CD4-positive, alpha-beta T cell treated with Interleukin-15 for 1 hour (primary cell): Measurements from ENCODE around the gene CCNG2.

ENCODE experiments used
- DNase-seq: peaks from one replicate; pipeline ENCODE4 v3.0.0-alpha.2; 2020

The CCNG2 gene

GRCh38 chr4:77148078-77148477, 8.9 kb upstream of the CCNG2 start:
- DNase-seq = no peak

- no peak for DNase-seq
Observed at GRCh38 chr4:77149789-77150188, 7.2 kb upstream of the CCNG2 start.

DNA sequence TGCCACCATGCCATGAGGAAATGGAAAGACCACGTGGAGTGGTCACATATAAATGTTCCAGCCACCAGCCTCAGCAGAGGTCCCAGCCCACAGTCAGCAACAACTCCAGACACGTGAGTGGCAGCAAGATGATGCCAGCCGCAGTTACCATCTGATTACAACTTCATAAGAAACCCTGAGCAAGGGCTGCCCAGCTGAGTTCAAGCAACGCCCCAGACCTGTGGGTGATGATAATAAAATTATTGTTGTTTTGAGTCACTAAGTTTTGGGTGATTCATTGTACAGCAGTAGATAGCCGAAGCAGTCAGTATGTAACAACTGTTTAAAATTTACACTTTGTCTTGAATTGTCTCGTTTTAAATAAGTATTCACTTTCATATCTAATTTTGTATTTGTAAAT, 5.8 kb upstream of the CCNG2 start:
- no peak for DNase-seq

GRCh38 chr4:77152421-77152820, 4.6 kb upstream of the CCNG2 start:
- no peak for DNase-seq

DNA sequence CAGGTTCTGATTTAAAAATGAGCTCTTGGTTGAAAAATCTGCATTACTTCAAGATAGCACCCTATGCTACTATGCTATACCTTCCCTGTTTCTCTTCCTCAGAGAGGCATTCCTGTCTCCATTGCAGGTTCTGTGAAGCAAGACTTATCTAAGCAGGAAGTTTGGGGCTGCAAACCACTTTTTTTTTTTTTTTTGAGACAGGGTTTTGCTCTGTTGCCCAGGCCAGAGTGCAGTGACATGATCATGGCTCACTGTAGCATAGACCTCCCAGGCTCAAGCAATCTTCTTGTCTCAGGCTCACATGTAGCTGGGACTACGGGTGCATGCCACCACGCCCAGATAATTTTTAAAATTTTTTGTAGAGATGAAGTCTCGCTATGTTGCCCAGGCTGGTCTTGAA, 4.0 kb upstream of the CCNG2 start:
- DNase-seq = no peak

DNA sequence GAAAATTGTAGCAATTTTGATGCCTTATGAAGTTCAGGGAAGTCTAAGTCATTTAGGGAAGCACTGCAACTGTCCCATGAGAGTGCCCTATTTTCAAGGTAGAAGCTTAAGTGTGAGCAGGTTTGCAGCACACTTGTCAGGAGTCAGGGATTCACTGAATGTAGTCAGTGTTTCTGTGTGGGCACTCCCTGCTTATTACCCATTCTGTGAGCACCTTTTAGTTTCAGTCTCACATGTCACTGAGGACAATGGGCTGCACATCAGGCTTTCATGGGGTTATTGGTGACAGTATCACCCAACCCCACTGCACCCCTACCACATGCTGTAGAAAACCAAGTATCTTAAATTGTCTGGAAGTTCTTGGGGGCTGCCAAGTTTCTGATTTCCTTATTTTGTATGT, 2.9 kb upstream of the CCNG2 start:
- no peak for DNase-seq

DNA sequence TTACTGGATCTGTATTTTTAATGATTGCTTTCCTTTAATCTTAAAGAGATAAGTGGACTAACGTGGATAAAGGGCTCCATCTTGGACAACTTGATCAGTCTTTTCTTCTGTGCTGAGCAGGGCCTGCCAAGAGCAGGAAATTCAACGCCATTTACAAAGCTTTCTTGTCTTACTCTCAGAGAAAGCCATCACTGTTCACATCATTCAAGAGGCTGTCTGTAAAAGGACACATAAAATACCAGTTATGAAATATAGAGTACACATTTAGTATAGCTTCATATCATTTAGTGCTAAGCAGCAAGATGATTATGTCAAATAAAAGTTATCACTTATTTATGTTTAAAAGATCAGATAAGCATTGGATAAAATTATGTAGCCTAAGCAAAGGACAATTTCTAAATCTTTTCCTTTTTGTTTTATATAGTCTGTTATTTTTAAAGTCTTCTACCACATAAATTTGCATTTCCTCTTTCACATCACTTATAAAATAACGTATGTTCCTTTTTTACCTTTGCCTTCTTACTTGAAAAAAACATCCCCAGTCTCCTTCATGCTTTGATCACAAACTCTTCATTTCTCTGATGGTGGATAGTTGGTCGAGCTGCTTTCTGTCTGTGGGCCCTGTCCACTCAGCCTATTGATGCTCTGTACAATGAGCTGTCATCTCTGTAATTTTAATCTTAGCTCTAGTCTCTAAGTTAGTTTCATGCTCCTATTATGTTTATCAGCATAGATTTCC, 2.1 kb upstream of the CCNG2 start:
- no peak for DNase-seq

DNA sequence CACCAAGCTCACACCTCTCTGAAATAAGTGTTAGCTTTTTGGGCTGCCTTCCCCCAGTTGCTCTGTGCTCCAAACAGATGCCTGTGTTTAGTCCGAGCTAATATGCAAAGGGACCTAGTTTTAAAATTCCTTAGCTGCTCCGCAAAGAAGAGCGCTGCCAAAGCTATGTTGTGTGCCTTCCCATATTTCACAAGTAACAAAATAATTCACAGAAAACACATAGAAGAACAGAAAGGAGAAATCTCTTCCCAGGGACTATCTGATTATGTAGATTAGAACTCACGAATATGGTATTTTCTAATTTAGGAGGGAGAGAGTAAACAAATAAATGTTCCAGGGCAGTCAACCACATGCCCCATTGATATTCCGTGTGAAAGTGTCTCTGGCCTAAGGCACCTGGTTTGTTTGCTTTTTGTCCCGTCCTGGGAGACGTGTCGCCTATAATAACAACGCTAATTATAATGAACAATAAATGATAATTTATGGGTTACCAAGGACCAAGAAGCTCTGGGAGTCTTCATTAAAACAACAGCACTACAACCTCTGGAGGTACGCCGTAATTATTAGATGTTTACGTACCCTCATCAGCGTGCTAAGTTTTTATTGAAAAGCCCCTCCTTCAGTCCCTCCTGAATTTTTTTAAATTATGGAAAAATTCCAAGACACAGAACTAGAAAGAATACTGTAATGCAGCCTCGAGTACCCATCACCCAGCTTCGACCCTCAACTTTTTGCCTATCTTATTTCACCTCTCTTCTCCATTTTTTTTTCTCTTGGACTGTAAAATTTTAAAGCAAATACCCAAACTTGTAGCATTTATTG, 1.2 kb upstream of the CCNG2 start:
- no peak for DNase-seq

DNA sequence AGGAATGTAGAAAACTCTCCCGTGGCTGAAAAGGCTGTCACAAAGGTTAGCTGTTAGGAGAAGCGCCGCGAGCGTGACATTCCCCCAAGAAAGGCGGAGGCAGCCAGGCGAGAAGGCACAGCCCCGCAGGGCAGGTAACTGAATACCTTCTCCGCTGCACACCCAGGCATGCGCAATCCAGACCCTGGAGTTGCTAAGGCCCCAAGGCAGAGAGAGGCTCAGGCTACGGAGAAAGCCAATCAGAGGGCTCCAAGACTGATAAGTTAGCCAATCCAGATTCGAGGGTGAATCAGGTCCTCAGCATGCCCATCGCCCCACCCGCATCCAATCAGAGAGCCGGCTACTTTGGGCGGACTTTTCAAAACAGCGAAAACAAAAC, 485 bp upstream of the CCNG2 start:
- DNase-seq = peak; percentile 99

GRCh38 chr4:77157859-77158486, 966 bp downstream of the CCNG2 start:
- DNase-seq = peak; percentile 77

- DNase-seq = no peak
Observed at GRCh38 chr4:77158487-77158861, 1.5 kb downstream of the CCNG2 start.

DNA sequence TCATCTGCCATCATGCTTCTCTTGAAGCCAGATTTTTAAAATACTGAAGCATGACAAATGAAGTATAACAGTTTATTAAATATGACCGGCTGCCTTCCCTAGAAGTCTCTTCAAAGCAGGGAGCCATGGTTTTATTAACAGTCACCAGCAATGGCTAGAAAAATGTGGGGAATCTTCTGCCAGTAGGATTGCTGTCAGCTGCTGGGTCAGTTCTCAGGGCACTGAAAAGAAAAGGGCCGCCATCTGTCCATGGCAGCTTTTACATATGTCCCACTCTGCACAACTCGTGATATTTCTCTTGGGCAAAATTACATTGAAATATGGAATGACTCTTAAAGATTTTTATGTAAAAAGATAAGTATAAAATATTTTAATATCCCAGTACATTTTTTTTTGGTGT, 2.8 kb downstream of the CCNG2 start:
- no peak for DNase-seq

GRCh38 chr4:77163641-77164040, 6.6 kb downstream of the CCNG2 start:
- DNase-seq = no peak

GRCh38 chr4:77167173-77167572, 10.2 kb downstream of the CCNG2 start:
- DNase-seq = no peak

DNA sequence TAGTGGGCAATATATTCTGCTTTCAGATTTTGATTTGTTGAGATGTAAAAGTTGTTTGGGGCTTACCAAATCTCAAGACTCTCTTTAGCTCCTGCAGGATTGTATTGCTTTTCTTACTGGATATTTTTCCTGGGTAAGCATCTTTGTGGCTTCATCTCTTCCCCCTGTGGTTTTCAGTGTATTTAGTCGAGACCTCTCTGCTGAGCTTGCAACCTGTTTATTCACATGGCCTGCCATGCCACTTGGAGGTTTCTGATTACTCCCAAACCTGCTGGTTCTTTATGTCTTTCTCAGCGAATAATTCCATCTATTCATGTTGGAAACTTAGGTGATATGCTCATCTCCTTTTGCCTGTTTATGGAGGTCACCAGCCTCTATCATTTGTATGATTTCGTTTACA, 10.9 kb downstream of the CCNG2 start:
- DNase-seq = no peak

GRCh38 chr4:77169481-77169880, 12.5 kb downstream of the CCNG2 start:
- DNase-seq = no peak

GRCh38 chr4:77170926-77171325, 13.9 kb downstream of the CCNG2 start:
- no peak for DNase-seq

DNA sequence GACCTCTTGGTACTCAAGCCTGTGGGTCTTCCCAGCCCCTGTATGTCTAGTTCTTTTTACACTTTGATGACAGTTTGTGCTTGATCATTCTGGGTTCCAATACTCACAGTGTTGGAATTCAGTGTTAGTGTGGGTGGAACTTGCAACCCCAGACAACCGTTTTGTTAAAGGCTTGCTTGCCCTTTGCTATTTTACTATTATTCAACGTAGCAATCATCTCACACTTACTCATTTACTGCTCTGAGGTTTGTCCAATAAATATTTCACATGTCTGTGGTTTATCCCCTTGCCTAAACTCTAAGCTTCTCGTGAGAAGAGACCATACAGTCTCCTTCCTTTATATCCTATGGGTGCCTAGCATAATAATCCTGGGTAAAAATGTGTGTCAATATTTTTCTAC, 15.3 kb downstream of the CCNG2 start:
- DNase-seq = no peak

GRCh38 chr4:77174426-77174825, 17.4 kb downstream of the CCNG2 start:
- DNase-seq = no peak

- no peak for DNase-seq
Observed at GRCh38 chr4:77175201-77175611, 18.2 kb downstream of the CCNG2 start.

DNA sequence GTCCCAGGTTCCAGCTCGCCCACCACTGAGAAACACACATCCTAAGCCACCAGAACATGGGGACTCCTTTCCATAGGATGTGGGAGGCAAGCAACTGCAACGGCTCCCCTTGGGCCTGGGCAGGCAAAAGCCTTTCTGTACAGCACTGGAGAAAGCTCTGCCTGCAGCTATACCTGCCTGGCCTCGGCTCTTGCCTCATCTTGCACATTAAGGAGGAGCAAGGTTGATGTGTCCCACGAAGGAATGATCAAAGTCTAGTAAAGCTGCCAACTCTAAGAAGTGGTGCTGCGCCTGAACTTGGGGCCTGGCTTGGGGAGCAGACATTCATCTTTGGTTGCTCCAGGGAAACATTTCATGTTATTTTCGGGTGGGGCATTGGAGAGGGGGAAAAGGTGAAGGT, 19.6 kb downstream of the CCNG2 start:
- no peak for DNase-seq

- DNase-seq = no peak
Observed at GRCh38 chr4:77177199-77177598, 20.2 kb downstream of the CCNG2 start.

- DNase-seq = no peak
Observed at GRCh38 chr4:77178560-77178959, 21.6 kb downstream of the CCNG2 start.

GRCh38 chr4:77179519-77179918, 22.5 kb downstream of the CCNG2 start:
- no peak for DNase-seq
